Glutamatergic neuron (in vitro differentiated cells): ENCODE results near the gene SPSB4. TPM values are rescaled to one million over a fixed set of nuclear protein-coding genes. Genes with fewer than 3 reads are reported as not detected.

ENCODE experiments used
- DNase-seq: peaks from one replicate; pipeline ENCODE4 v3.0.0; 2022
- H3K27ac Mint-ChIP-seq: one replicate; pipeline ENCODE4 v1.8.0; 2020; ENCODE audit warnings: mild to moderate bottlenecking, mixed read lengths, inconsistent platforms; ENCODE audit not compliant: unreplicated experiment
- H3K27me3 Mint-ChIP-seq: one replicate; pipeline ENCODE4 v1.8.0; 2020; ENCODE audit warnings: mild to moderate bottlenecking, moderate library complexity, mixed read lengths, inconsistent platforms; ENCODE audit not compliant: unreplicated experiment
- H3K36me3 Mint-ChIP-seq: one replicate; pipeline ENCODE4 v1.8.0; 2020; ENCODE audit warnings: mild to moderate bottlenecking, mixed read lengths, inconsistent platforms; ENCODE audit not compliant: unreplicated experiment
- H3K4me1 Mint-ChIP-seq: one replicate; pipeline ENCODE4 v1.8.0; 2020; ENCODE audit warnings: mild to moderate bottlenecking, low read depth, mixed read lengths, inconsistent platforms; ENCODE audit not compliant: unreplicated experiment
- H3K4me3 Mint-ChIP-seq: one replicate; pipeline ENCODE4 v1.8.0; 2020; ENCODE audit warnings: mild to moderate bottlenecking, mixed read lengths, inconsistent platforms; ENCODE audit not compliant: unreplicated experiment
- H3K9me3 Mint-ChIP-seq: one replicate; pipeline ENCODE4 v1.8.0; 2020; ENCODE audit warnings: mild to moderate bottlenecking, moderate library complexity, mixed read lengths, inconsistent platforms; ENCODE audit not compliant: unreplicated experiment
- total RNA-seq: library from RNA; stranded (reverse); fragmentation: NEBNext Ultra II Directional; extraction: Animal tissue kit (Norgen Biotek cat#: 25700); gene quantifications from one replicate; pipeline ENCODE4 v1.2.1, GENCODE V29; 2021; ENCODE audit not compliant: unreplicated experiment
- TF ChIP-seq, protein P1 (sequence below): fragments of 200-600 bp; sonication (generic); IDR thresholded peaks from one replicate; pipeline ENCODE4 v1.5.0; 2021; ENCODE audit not compliant: partially characterized antibody, unreplicated experiment

SPSB4 gene
- total RNA-seq, 1 donor from 2014 or later = 98.4 TPM

DNA sequence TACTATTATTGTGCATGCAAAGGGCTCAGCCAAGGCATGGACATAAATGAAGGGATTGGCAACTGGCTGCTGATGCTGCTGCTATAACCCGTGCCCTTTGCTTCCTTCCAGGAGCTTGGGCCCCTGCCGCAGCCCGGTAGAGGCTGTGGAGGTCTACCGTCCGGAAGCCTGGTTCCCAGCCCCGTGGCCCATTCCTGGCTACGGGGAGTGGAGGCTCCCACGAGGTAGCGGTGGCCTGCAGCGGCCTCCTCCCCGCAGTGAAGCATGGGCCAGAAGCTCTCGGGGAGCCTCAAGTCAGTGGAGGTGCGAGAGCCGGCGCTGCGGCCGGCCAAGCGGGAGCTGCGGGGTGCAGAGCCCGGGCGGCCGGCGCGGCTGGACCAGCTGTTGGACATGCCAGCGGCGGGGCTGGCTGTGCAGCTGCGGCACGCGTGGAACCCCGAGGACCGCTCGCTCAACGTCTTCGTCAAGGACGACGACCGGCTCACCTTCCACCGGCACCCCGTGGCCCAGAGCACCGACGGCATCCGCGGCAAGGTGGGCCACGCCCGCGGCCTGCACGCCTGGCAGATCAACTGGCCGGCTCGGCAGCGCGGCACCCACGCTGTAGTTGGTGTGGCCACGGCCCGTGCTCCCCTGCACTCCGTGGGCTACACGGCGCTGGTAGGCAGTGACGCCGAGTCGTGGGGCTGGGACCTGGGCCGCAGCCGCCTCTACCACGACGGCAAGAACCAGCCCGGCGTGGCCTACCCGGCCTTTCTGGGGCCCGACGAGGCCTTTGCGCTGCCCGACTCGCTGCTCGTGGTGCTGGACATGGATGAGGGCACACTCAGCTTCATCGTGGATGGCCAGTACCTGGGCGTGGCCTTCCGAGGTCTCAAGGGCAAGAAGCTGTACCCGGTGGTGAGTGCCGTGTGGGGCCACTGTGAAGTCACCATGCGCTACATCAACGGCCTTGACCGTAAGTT, 15.0 kb downstream of the SPSB4 start:
- H3K9me3 Mint-ChIP-seq = peaks cover 3% of the 10 kb centered on the region
- H3K4me1 Mint-ChIP-seq = peaks cover 50% of the 10 kb centered on the region
- no peak for DNase-seq
- H3K27ac Mint-ChIP-seq = no peak overlapping the region
- TF ChIP-seq, protein P1, sequence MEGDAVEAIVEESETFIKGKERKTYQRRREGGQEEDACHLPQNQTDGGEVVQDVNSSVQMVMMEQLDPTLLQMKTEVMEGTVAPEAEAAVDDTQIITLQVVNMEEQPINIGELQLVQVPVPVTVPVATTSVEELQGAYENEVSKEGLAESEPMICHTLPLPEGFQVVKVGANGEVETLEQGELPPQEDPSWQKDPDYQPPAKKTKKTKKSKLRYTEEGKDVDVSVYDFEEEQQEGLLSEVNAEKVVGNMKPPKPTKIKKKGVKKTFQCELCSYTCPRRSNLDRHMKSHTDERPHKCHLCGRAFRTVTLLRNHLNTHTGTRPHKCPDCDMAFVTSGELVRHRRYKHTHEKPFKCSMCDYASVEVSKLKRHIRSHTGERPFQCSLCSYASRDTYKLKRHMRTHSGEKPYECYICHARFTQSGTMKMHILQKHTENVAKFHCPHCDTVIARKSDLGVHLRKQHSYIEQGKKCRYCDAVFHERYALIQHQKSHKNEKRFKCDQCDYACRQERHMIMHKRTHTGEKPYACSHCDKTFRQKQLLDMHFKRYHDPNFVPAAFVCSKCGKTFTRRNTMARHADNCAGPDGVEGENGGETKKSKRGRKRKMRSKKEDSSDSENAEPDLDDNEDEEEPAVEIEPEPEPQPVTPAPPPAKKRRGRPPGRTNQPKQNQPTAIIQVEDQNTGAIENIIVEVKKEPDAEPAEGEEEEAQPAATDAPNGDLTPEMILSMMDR = no peak
- H3K36me3 Mint-ChIP-seq = no peaks in the 10 kb centered on the region
- H3K27me3 Mint-ChIP-seq = peaks cover 2% of the 10 kb centered on the region
- H3K4me3 Mint-ChIP-seq = no peak overlapping the region

DNA sequence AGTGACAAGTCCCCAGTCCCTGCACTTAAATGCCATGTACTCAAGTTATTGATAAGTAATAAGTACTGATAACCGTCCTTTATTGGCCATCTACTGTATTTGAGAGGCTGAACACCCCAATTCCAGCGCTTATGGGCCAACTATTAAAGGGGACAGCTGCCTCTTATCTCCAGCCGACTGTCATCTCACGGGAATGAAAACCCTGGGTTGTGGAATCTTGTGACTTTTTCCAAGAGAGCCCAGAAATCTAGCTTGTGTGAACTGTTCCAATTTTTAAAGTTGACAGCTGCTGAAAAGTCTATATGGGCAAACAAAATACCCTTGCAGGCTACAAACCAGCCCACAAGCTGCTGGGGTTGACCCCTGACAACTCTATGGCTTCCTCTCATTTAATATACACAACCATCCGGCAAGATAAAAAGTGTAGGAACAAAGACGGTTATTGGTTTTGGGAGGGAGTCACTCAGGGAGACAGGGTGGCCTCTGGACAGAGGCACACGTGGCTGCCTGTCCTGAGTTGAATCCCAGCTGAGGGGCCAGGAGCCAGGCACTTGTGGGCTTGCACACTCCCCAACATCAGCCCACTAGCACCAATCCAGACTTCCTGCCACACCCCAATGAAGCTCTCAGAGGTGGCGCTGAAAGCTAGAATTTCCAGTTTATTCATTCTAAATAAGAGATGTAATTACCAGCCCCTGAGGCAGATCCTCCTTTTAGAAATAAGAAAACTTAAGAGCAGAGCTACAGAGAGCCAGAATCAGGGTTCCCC, 16.2 kb downstream of the SPSB4 start:
- DNase-seq = no peak
- TF ChIP-seq, protein P1 = no peak
- peaks cover 60% of the 10 kb centered on the region for H3K4me1 Mint-ChIP-seq
- peaks cover 2% of the 10 kb centered on the region for H3K27me3 Mint-ChIP-seq
- H3K9me3 Mint-ChIP-seq = peaks cover 5% of the 10 kb centered on the region
- no peaks in the 10 kb centered on the region for H3K36me3 Mint-ChIP-seq
- H3K27ac Mint-ChIP-seq = no peak overlapping the region
- no peak overlapping the region for H3K4me3 Mint-ChIP-seq

DNA sequence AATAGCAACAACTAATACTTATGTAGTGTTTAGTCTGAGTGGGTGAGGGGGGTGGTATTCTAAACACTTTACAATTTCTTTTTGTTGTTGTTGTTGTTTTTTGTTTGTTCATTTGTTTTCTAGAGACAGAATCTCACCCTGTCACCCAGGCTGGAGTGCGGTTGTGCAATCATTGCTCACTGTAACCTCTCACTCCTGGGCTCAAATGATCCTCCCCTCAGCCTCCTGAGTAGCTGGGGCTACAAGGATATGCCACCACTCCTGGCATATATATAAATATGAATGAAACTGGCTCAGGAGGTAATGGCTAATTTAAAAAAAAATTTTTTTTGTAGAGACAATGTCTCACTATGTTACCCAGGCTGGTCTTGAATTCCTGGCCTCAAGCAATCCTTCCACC, 19.1 kb downstream of the SPSB4 start:
- TF ChIP-seq, protein P1 = no peak
- Mint-ChIP-seq H3K27me3 (peaks cover 2% of the 10 kb centered on the region), H3K4me1 (peaks cover 55% of the 10 kb centered on the region), H3K36me3 (no peaks in the 10 kb centered on the region), H3K4me3 (no peak overlapping the region), H3K9me3 (peaks cover 10% of the 10 kb centered on the region), H3K27ac (peak overlapping the region; percentile 55)
- no peak for DNase-seq

DNA sequence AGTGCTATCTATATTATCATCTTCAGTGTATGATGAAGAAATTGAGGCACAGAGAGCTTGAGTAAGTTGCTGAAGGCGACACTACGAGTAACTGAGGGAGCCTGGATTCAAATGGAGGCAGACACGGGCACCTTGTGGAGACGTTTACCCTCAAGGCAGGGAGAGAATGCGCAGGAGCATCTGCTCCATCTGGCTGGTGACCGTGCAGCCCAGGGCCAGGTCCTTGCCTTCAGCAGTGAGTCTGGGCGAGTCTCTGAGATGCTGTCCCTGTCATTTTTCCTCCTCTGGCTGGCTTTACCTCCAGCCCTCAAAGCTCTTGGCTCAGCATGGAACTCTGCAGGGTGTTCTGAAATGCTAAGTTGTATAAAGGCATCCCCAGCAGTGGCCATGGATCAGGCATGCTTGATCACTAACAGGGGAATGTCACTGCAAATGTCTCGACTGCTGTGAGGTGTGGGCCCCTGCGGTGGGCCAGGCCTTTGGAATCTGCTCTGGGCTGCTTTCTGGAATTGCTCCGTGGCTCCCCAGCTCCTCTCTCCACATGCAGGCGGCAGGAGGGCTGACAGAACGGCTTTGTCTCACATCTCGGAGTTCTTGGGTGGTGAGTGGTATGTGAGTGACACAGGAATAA, 19.7 kb downstream of the SPSB4 start:
- peak overlapping the region; percentile 82 for H3K27ac Mint-ChIP-seq
- peaks cover 2% of the 10 kb centered on the region for H3K27me3 Mint-ChIP-seq
- H3K36me3 Mint-ChIP-seq = no peaks in the 10 kb centered on the region
- H3K9me3 Mint-ChIP-seq = peaks cover 10% of the 10 kb centered on the region
- no peak for DNase-seq
- H3K4me1 Mint-ChIP-seq = peaks cover 54% of the 10 kb centered on the region
- TF ChIP-seq, protein P1 = no peak
- peak overlapping the region; percentile 52 for H3K4me3 Mint-ChIP-seq
